Measurements from ENCODE around the gene RAB17. TPM values are rescaled to one million over a fixed set of nuclear protein-coding genes. Genes with fewer than 3 reads are reported as not detected.
A peak's percentile ranks its signal among the peaks of the same experiment; 100 is the strongest.
"Not testable (repeated sequence)": the region's sequence is repeated elsewhere in the genome, so short reads cannot be mapped to it uniquely, and the experiment has no call there.

RAB17 gene
- total RNA-seq, 1 donor from 2014 or later: 7.8 TPM

DNA sequence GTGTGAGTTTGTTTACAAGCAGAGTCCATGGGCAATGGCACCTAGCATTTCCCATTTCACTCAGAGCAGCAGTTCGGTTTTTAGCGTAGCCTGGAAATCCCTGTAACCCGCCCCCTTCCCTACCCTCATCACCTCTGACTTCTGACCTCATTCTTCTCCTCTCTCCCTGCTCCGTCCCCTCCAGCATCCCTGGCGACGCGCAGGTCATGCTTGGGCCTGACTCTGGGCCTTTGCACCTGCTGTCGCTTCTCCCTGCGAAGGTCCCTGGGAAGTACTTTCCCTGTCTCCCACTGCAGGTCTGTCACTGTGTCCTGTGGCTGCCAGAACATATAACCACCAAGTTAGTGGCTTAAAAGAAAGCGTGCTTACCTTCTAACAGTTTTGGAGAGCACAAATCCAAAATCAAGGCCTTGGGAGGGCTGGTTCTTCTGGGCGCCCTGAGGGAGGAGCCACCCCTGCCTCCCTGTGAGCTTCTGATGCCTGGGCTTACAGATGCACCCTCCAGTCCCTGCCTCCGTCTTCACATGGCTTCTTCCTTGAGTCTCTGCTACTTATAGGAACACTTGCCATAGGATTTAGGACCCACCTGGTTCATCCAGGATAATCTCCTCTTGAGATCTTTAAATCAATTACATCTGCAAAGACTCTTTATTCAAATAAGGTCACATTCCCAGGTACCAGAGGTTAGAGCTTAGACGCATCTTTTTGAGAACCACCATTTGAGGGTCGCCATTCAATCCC is 8.1 kb upstream of the RAB17 start:
- no peak for ATAC-seq

DNA sequence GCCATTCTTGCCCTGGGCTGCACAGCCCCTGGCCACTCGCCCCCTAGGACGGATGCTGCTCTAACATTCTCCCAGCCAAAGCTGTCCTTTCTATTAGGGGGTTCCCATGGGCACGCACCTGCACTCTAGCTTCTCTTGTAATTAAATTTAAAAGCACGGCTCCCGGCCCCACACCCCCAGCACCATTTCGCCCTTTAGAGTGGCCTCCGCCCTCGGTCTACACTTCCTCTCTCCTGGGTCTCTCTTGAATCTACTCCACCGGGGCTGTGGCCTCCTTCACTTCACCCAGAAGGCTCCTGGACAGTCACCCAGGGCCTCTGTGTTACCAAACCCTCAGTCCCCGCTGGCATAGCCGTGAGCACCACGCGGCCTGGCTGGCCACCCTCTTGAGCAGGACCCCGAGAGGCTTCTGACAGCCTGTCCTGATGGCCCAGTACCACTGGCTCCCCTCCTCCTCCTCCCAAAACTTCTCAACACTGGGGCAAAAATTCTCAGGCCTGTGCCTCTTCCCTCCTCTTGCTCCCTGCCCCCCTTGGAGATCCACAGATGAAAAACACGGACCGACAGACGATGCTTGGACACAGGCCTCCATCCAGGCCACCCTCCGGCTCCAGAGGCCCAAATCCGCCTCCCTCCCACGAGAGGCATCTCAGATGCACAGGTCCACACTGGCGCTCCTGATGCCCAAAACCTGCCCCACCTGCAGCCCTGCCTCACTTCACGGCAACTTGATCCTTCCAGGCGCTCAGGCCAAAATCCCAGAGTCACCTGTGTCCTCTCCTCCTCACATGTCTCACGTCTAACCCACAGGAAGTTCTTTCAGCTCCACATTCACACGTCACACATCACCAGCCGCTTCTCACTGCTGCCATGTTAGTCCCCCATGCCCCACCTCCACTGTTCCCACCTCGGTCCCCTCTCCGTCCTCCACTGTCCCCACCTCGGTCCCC is 6.9 kb upstream of the RAB17 start:
- ATAC-seq: no peak

DNA sequence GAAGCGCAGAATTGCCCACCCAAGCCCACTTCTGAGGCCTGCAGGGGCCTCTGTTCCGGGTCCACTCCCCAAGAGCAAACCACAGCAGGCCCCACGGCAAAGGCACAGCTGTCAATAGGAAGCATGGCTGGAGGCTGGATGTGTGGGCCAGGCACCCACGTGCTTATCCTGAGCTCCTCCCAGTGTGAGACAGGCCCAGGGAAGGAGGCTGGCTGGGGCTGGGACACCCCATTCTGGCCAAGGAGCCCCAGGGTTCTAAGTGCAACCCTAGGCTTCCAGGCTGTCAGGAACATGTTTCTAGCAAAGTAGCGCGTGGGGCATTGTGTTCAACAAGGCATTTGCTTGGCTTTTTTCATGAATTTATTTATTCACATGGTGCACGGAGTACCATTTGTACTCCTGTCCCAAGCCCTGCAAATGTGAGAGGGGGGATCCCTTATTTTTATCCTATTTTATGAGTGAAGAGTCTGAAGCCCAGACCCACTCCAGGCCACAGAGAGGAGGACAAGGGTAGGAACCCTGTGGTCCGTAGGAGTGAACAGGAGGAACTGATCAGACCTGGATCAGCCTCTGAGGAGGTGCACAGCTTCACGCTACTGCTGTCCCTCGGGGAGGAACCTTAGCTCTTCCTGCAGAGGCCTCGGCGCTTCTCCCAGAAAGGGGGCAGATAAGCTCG is 6.1 kb upstream of the RAB17 start:
- ATAC-seq: no peak

DNA sequence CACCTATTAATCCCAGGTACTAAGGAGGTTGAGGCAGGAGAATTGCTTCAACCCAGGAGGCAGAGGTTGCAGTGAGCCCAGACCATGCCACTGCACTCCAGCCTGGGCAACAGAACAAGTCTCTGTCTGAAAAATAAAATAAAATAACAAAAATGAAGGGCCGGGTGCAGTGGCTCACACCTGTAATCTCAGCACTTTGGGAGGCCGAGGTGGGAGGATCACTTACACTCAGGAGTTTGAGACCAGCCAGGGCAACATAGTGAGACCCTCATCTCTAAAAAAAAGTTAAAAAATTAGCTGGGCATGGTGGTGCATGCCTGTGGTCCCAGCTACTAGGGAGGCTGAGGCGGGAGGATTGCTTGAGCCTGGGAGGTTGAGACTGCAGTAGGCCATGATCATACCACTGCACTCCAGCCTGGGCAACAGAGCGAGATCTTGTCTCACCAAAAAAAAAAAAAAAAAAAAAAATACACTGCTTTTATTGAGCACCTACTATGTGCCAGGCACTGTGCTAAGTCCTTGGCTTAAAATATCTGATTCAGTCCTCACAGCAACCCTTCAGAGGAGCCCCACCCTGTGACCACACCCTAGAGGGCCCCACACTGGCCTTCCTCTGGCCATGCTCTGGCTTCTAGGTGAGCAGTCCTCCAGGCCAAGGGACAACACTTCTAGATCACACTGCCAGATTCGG is 5.4 kb upstream of the RAB17 start:
- not testable (repeated sequence) for ATAC-seq

DNA sequence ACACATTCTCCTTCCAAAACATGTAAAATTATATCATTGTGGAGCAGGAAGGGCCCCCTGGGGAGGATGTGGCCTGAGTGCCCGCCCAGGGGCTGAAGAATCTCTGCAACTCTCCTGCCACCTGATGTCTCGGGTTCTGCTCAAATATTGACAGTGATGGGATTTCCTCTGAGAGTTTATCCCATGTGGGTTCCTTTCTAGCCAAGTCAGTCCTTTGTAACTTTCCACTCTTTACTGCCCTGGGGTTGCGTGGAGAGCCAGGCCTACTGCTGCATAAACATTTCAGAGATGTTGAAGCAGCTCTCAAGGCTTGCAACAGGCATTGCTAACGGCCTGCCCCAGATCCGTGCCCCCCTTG is 4.0 kb upstream of the RAB17 start:
- no peak for ATAC-seq

DNA sequence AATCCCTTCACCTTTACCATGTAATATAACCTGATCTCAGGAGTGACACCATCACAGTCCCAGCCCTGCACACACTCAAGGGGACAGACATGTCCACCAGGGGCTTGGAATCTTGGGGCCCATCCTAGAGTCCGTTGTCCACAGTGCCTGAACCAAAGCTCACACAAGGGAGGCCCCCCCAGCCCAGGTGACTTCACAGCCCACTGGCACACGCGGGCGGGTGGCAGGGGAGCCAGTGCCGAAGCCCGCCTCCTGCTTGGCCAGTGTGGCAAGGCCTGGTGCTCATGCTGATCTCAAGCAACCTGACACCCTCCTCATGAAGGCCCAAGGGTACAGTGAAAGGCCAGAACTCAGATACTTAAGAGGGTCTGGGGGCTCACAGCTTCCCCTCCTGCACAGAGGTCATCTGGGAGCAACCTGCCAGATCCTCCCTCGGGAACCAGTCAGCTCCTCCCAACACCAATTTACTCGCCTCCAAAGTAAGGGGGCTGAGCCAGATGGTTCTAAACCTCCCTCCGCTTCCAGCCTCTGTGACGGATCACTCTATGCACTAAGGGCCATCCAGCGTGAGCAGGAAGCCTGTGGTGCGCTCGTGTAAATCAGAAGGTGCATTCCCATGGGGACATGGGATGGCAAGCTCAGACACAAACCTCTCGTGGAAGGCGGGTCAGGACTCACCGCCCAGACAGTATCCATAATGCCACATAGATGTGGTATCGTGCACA is 3.2 kb upstream of the RAB17 start:
- ATAC-seq: no peak

DNA sequence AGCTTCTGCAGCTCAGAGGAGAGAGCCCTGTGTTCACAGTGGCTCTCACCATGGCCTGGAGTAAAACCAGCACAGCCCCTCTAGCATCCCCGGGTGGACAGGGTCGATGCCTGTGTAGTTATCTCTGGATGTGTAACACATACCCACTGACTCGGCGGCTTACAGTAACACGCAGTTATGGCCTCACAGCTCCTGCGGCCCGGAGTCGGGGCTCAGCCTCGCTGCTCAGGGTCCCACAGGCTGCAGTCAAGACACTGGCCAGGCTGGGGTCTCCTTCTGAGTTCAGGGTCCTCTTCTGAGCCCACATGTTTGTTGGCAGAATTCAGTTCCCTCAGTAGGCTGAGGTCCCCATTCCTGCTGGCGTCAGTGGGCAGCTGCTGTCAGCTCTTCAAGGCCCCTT is 2.5 kb upstream of the RAB17 start:
- no peak for ATAC-seq

DNA sequence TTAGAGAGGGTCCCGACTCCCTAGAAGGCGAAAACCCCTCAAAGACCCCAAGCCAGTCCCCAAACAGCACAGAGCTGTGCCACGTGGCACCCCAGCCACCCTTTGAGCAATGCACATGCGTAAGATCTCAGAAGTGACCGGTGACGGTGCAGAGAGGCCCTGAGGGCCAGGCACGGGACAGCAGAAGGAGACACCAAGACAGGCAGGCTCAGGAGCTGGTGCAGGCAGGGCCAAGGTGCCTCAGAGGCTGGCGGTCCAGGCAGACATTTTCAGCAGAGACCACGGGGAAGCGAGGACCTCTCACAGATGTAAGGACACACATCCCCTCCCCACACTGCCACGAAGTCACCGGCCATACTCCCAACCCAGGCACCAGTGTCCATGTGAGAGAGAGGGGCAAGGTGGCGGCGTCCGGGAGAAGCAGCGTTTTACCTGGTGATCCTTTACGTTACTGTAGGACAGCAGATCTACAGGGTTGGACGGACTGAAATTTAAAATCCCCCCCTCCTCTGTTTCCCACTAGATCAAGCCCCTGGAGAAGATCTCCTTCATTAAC is 2.0 kb upstream of the RAB17 start:
- no peak for ATAC-seq

DNA sequence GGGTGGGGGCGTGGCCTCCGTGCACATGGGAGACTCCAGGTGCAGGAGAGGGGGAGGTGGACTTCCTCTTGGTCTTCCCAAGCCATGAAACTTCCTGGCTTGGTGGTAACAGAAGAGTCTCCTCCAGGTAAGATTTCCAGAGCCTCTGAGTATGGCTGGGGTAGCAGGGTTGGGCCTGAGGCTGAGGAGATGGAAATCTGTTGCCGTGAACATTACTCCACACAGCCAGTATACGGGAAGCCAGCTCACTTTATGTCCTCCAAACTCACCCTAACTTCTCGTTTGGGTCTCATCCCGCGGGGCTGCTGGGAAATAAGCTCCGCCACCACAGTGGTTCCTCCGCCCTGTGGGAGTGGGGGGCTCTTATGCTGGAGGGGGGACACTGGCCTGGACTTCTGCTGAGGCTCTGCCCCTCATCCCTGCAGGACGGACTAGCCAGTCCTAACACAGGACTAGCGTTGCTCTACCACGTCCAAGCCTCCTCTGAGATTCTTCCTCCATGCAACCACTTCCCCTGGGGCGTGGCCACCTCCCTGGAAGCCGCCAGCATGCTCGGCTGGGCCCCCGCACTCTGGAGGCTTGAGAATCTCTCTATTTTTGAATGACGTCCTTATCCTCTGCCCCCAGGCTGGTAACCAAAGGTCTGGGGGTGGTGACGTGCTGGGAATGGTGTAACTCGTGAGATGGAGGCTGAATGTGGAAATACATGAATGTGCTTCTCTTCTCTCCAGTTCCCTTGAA is 777 bp upstream of the RAB17 start:
- ATAC-seq: peak; percentile 9

DNA sequence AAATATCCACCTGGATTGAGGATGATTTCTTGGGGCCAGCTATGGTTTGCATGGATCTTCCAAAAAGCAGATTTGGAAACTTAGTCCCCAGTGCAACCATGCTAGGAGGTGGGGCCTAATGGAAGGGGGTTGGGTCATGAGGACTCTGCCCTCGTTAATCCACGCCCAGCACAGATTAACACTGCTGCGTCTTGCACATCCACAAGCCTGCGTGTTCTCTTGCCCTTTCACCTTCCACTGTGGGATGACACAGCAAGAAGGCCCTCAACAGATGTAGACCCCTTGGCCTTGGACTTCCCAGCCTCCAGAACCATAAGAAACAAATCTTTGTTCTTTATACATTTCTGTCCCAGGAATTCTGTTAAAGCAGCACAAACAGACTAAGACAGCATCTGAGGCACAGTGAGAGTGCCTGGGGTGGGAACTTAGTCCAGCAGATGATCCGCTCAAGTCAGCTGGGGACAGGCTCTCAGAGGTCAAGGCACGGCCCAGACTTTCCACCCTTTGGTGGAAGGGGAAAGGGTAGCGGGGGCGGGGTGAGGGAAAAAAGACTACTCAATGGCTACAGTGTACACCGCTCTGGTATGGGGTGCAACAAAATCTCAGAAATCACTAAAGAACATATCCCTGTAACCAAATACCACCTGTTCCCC is 2.4 kb downstream of the RAB17 start:
- ATAC-seq: no peak

DNA sequence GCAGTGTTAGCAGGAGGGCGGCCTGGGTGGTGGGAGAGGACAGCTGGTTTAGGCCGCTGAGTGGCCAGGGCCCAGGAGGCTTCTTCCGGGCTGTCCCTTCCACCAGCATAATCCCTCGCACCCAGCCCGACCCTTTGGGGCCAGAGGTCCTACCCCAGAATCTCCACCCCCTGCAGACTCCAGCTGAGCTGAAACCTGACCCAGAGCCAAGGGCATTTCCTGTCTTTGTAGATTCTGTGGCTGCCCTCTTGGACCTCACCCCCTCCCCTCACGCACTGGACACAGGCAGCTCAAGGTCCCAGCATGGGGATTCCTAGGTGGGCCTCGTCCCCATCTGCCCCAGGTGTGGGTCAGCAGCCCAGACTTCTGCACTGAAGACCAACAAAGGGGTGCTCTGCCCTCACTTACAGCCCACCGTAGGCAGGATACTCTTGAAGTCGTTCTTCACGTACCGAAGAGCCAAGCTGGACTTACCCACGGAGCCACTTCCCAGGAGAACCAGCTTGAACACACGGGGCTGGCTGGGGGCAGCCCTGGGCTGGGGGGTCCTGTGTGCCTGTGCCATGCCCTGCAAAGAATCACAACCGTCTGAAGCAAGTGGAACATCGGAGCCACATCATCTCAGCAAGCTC is 4.8 kb downstream of the RAB17 start:
- no peak for ATAC-seq

DNA sequence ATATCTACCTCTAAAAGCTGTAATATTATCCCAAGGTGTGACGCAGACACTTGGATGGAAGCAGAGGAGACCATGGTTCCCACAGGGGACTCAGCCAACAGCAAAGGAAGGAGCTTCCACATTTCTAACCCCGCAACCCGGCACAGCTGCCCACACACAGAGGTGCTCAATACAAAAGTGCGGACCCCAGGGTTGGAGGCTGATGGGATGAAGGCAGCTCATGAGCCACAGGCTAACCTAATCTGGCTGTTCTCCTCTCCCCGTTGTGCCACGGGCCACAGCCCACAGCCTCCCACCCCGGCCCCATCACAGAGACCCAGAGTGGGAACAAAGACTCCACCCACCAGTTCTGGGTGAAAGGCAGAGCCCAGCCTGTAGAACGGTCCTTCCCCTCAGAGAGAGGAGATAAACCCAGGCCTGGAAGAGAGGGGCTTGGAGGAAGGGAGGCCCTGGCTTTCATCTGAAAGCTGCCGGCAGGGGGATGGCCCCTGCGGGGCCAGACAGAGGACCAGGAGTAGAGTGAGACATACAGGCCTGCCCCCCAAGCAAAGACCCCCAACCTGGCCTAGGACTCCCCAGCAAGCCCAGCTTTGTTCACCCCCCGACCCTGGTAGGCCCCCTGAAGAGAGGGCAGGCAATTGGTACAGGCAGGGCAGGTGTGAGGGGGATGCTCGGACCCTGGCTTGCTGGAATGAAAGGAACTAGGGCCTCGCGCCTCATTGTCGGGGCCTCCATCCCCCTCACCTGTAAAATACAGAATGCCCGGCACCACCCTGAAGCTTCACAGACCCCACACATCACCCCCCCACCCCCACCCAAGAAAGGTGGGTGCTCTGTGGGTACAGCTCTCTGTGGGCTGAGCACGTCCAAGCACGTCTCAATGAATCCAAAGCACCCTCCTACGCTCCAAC is 6.9 kb downstream of the RAB17 start:
- ATAC-seq: no peak

DNA sequence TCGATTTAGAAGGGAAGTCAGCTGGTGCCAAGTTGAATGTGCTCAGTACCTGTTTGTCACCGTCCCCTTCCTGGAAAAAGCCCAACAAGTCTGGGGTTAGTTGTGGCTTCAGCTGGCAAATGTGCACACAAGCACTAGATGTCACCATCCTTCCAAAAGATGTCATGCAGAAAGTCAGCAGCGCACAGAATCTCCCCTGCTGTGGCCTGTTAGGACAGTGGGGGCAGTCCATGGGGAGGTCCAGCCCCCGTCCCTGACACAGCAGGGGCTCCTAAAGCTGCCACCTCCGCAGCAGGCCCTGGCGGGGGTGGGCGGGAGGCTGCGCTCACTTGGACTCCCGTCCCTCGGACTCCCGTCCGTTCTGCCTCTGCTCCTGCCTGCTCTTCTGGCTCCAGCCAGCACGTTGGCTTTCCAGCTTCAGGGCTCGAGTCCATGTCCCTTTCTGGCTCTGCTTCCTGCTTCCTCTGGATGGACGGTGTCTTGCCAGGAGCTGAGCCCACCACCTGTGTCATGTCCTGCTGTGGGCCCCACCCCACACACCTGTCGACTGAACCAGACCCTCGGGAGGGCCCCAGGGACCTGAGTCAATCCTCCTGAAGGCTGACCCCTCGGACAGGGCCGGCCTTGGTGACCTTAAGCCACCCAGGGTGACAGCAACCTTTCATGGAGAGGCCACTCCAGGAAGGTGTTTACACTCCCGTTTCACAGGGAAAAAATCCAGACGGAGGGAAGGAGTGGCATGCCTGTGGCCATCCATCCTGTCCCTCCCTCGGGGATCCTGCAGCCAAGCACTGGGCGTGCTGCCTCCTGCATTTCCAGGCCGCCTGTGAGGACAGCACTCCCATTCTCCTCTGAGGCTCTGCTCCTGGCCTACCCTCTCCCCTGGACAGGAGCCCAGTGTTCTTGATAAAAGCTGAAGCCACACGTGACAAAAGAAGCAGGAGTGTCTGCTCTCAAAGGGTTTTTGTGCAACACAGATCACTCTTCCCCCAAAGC is 8.5 kb downstream of the RAB17 start:
- ATAC-seq: peak; percentile 41

DNA sequence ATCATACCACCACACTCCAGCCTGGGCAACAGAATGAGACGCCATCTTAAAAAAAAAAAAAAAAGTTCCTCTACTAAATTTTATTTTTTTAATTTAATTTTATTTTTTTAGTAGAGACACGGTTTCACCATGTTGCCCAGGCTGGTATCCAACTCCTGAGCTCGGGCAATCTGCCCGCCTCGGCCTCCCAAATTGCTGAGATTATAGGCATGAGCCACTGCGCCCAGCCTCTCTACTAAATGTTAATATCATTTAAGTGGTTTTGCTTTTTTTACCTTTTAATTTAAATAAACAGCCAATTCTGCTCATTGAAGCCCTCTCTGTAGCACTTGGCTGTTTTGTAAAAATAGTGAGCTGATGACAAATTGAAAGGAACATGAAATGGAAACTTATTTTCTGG is 9.2 kb downstream of the RAB17 start:
- ATAC-seq: no peak

DNA sequence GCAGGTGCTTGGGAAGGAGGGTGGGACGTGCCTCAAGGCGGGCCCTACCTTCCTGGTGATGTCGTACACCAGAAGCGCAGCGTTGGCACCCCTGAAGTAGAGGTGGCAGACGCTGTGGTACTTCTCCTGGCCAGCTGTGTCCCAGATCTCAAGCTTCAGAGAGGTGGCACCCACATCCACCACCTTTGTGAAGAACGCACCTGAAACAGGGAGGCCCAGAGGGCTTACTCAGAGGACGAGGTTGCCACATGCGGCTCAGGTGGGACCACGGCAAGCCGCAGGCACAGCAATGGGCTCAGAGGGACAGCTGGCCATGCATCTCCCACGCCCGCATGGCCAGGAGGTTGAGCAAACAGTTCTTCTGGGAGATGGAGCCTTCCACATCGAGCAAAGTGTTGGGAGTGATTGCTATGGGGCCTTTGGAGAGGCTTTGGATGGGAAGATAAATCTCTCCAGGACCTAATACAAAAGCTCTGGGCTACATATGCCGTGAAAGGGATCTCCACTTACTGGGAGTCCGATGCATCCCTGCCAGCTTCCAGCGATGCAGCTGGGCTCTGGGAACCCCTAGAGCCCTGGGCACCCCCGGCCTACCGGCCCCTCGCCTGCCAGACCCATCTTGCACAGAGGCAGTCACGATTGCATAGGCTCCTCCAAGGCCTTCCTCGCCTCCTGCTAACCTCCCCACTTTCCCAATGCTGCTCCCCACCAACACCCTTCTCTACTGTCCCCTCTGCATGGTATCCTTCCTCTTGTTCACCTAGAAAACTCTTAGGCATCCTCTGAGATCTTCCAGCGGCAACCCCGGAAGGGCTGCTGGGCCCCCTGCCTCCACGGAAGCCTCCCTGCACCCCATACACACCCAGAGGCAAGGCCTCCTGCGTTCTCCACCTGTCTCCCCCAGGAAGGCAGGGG is 12.3 kb downstream of the RAB17 start:
- no peak for ATAC-seq

DNA sequence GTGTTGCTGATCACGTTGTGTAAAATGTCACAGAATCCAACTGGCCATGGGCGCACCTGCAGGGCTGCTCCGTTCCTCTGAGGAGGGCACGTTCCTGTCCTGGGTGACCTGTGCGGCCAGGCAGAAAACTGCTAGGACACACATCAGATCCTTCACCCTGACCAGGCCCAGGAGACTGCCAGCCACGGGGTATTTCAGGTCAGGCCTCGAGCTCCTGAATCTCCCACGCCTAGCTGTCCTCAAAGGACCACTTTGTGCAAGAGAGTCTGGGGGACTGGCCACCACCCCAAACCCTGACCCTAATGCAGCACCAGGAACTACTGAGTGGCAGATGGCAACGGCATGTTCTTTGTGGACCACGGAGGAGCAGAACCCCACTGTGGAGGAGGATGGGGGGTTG is 13.1 kb downstream of the RAB17 start:
- no peak for ATAC-seq

Measured in esophagus mucosa (tissue), 1 donor.